Activated CD4-positive, alpha-beta T cell treated with anti-CD3 and anti-CD28 coated beads for 36 hours (primary cell): ENCODE data around the gene EPB41L4B. TPM values are rescaled to one million over a fixed set of nuclear protein-coding genes. Genes with fewer than 3 reads are reported as not detected.

Experiments
- ATAC-seq: fragments of 200-7000 bp; cut with Tn5 transposase; one replicate; pipeline ENCODE4 v1.10.0; 2021; ENCODE audit warnings: mild to moderate bottlenecking, moderate library complexity
- CTCF ChIA-PET: fragments of 350-600 bp; sonication (Branson Sonifier 250); formaldehyde crosslinking; loops from one replicate; lab custom pipeline; 2021; ENCODE audit warnings: antibody characterized with exemption; lab: Charles Lee
- POLR2A ChIA-PET: fragments of 350-600 bp; sonication (Branson Sonifier 250); formaldehyde crosslinking; loops from one replicate; lab custom pipeline; 2021; ENCODE audit warnings: antibody characterized with exemption, inconsistent platforms; lab: Charles Lee
- DNase-seq: peaks from one replicate; pipeline ENCODE4 v3.0.0-alpha.2; 2020
- H3K27ac Mint-ChIP-seq: one replicate; pipeline ENCODE4 v1.8.0; 2021; ENCODE audit warnings: mixed read lengths
- H3K27me3 Mint-ChIP-seq: one replicate; pipeline ENCODE4 v1.8.0; 2021; ENCODE audit warnings: mixed read lengths
- H3K36me3 Mint-ChIP-seq: one replicate; pipeline ENCODE4 v1.8.0; 2021; ENCODE audit warnings: low read depth, mixed read lengths
- H3K4me1 Mint-ChIP-seq: one replicate; pipeline ENCODE4 v1.8.0; 2021; ENCODE audit warnings: mixed read lengths
- H3K4me3 Mint-ChIP-seq: one replicate; pipeline ENCODE4 v1.8.0; 2021; ENCODE audit warnings: mild to moderate bottlenecking, moderate library complexity, mixed read lengths
- H3K9me3 Mint-ChIP-seq: one replicate; pipeline ENCODE4 v1.8.0; 2021; ENCODE audit warnings: low read depth, mixed read lengths
- intact Hi-C, 2 experiments: fragments of 100-400 bp; cut with DNase I in 1 of 2; cut with micrococcal nuclease in 1 of 2; formaldehyde crosslinking; loops; one replicate each; pipeline versions ENCODE4 v1.14.2 to v1.15.1; 2022 to 2024; cut with DNase I, micrococcal nuclease
- total RNA-seq, 2 experiments: library from RNA; stranded (reverse); gene quantifications; one replicate each; pipeline ENCODE4 v1.2.3, GENCODE V29; 2021

EPB41L4B gene
- total RNA-seq, 2 experiments from 2014 or later, result 0.23 to 0.33 TPM

DNA sequence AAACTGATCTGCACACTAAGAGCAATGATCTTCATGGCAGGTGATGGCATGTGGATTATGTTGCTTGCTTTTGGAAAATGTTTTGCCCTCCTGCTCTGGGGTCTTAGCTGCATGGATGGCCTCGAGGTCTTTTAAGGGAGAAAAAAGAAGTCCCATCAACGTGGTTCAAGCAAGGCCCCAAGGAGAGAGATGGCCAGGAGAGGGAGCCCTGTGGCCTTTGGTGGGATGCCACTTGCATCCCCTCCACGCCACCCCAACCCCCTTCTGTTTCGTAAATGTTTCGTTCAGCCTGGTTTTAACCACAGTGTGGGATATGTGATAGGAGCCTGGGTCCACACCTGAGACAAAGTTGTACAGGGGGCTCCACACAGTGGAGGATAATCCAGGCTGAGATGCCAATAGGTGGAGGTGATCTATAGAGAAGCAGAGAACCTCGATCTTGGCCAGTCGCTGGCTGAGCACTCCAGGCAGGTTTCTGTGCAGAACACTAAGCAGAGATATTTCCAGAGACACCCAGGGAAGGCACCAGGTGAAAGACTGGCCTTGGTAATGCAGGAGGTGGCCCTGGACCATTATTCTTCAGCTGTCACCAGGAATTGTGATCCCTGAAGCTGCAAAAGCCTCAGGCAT, 128.0 kb downstream of the EPB41L4B start:
- ChIA-PET CTCF (interaction anchor here (1.1 to 1.3 kb wide), 3 partner anchors 12 to 132 kb away, joined by 3 to 6 read pairs (median 4); no protein-coding TSS in a partner anchor), POLR2A (interaction anchor here (0.8 kb wide), 1 partner anchor 9 kb away, joined by 4 read pairs; no protein-coding TSS in a partner anchor)
- no peak overlapping the region for H3K4me3 Mint-ChIP-seq
- intact Hi-C loops, result no loop called here
- no peaks in the 10 kb centered on the region for H3K9me3 Mint-ChIP-seq
- H3K4me1 Mint-ChIP-seq, result no peaks in the 10 kb centered on the region
- peak; percentile 16 for DNase-seq
- ATAC-seq, result no peak
- H3K27ac Mint-ChIP-seq, result no peak overlapping the region
- peaks cover 4% of the 10 kb centered on the region for H3K27me3 Mint-ChIP-seq
- H3K36me3 Mint-ChIP-seq, result no peaks in the 10 kb centered on the region

DNA sequence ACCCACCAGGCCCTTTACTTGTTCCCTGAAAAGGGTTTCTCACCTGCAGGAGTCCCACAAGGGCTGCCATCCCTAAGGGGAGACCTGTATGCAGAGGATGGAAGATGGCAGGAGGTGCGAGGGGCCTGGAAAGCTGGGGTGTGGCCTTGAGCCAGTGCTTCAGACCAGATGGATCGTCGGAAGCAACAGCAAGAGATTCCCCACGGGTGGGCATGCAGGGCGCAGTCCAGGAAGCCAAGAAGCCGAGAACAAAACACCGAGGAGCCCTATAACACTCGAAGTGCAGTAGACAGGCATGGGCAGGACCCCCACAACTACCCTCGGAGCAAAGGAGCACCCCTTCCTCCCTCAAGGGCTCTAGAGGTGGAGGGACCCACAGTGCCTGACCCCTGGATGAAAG, 129.1 kb downstream of the EPB41L4B start:
- POLR2A ChIA-PET, result no interaction called here
- Mint-ChIP-seq H3K4me3 (no peak overlapping the region), H3K9me3 (no peaks in the 10 kb centered on the region), H3K27ac (no peak overlapping the region), H3K27me3 (peaks cover 4% of the 10 kb centered on the region), H3K36me3 (no peaks in the 10 kb centered on the region), H3K4me1 (no peaks in the 10 kb centered on the region)
- DNase-seq (no peak), ATAC-seq (no peak)
- intact Hi-C loops, result no loop called here
- CTCF ChIA-PET, result interaction anchor here (1.1 to 1.3 kb wide), 2 partner anchors 13 to 18 kb away, joined by 3 to 4 read pairs; no protein-coding TSS in a partner anchor

- Mint-ChIP-seq H3K4me1 (no peaks in the 10 kb centered on the region), H3K27ac (no peak overlapping the region), H3K9me3 (no peaks in the 10 kb centered on the region), H3K27me3 (peaks cover 4% of the 10 kb centered on the region), H3K4me3 (no peak overlapping the region), H3K36me3 (no peaks in the 10 kb centered on the region)
- CTCF ChIA-PET, result interaction anchor here (0.6 kb wide), 1 partner anchor 152 kb away, joined by 3 read pairs; no protein-coding TSS in a partner anchor
- intact Hi-C loops, result no loop called here
- ATAC-seq, result no peak
- POLR2A ChIA-PET, result no interaction called here
- DNase-seq, result no peak
Measured at GRCh38 chr9:109190151-109190550, 130.7 kb downstream of the EPB41L4B start.

GRCh38 chr9:109186857-109187520, 133.9 kb downstream of the EPB41L4B start:
- Mint-ChIP-seq H3K4me3 (no peak overlapping the region), H3K9me3 (no peaks in the 10 kb centered on the region), H3K4me1 (peaks cover 2% of the 10 kb centered on the region), H3K27me3 (peaks cover 7% of the 10 kb centered on the region), H3K36me3 (no peaks in the 10 kb centered on the region), H3K27ac (no peak overlapping the region)
- POLR2A ChIA-PET, result no interaction called here
- no peak for ATAC-seq
- intact Hi-C loops, result no loop called here
- CTCF ChIA-PET, result no interaction called here
- no peak for DNase-seq

- Mint-ChIP-seq H3K4me3 (no peak overlapping the region), H3K36me3 (no peaks in the 10 kb centered on the region), H3K27me3 (peaks cover 14% of the 10 kb centered on the region), H3K9me3 (no peaks in the 10 kb centered on the region), H3K4me1 (peaks cover 13% of the 10 kb centered on the region), H3K27ac (no peak overlapping the region)
- peak; percentile 48 for DNase-seq
- intact Hi-C loops, result loop anchor here (1.0 to 5.0 kb wide), 6 partner anchors 66 to 284 kb away; partner anchors contain the start of genes CTNNAL1 (in 2 of the 2), EPB41L4B (in 1 of the 2) and TMEM245 (in 1 of the 2)
- POLR2A ChIA-PET, result interaction anchor here (0.5 to 0.6 kb wide), 2 partner anchors 10 to 174 kb away, joined by 3 to 4 read pairs; no protein-coding TSS in a partner anchor
- CTCF ChIA-PET, result interaction anchor here (0.7 to 0.8 kb wide), 2 partner anchors 31 to 130 kb away, joined by 3 read pairs; no protein-coding TSS in a partner anchor
- no peak for ATAC-seq
Measured at GRCh38 chr9:109182940-109183798, 137.7 kb downstream of the EPB41L4B start.

- Mint-ChIP-seq H3K36me3 (no peaks in the 10 kb centered on the region), H3K27ac (no peak overlapping the region), H3K4me1 (peaks cover 13% of the 10 kb centered on the region), H3K27me3 (peaks cover 14% of the 10 kb centered on the region), H3K4me3 (no peak overlapping the region), H3K9me3 (no peaks in the 10 kb centered on the region)
- ChIA-PET CTCF (no interaction called here), POLR2A (interaction anchor here (0.6 kb wide), 1 partner anchor 173 kb away, joined by 3 read pairs; no protein-coding TSS in a partner anchor)
- no peak for DNase-seq
- ATAC-seq, result no peak
- intact Hi-C loops, result loop anchor here (5.0 kb wide), 5 partner anchors 65 to 285 kb away; partner anchors contain the start of genes CTNNAL1 (in 2 of the 2) and TMEM245 (in 1 of the 2)
Measured at GRCh38 chr9:109182550-109182939, 138.3 kb downstream of the EPB41L4B start.

DNA sequence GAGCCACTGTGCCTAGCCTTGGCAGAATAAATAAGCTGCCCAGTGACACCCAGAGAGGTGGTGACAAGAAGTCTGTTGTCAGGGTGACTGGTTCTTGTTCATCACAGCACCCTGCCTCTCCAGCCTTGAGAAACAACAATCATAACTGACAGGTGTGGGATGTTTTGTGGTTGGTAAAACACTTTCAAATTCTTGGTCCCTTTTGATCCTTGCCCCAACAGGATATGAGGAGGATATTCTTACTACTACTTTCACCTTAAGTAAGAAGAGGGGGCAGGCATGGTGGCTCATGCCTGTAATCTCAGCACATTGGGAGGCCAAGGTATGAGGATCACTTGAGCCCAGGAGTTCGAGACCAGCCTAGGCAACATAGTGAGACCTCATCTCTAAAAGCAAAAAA, 139.6 kb downstream of the EPB41L4B start:
- no peaks in the 10 kb centered on the region for H3K36me3 Mint-ChIP-seq
- ChIA-PET CTCF (interaction anchor here (0.6 to 1.2 kb wide), 3 partner anchors 25 to 156 kb away, joined by 3 to 5 read pairs (median 3); no protein-coding TSS in a partner anchor), POLR2A (interaction anchor here (0.6 to 1.5 kb wide), 2 partner anchors 61 to 67 kb away, joined by 3 to 4 read pairs; partner anchors contain the start of gene TMEM245)
- intact Hi-C loops, result loop anchor here (1.0 to 5.0 kb wide), 9 partner anchors 61 to 295 kb away; partner anchors contain the start of genes CTNNAL1 (in 2 of the 2), ABITRAM (in 1 of the 2), ELP1 (in 1 of the 2) and TMEM245 (in 1 of the 2)
- H3K27ac Mint-ChIP-seq, result no peak overlapping the region
- peak; percentile 70 for DNase-seq
- no peak overlapping the region for H3K4me3 Mint-ChIP-seq
- peaks cover 14% of the 10 kb centered on the region for H3K27me3 Mint-ChIP-seq
- H3K4me1 Mint-ChIP-seq, result peaks cover 13% of the 10 kb centered on the region
- no peaks in the 10 kb centered on the region for H3K9me3 Mint-ChIP-seq
- ATAC-seq, result peak; percentile 98

- POLR2A ChIA-PET, result interaction anchor here (0.6 to 1.5 kb wide), 2 partner anchors 60 to 171 kb away, joined by 3 read pairs; partner anchors contain the start of gene TMEM245
Measured at GRCh38 chr9:109179801-109180523, 140.9 kb downstream of the EPB41L4B start.

DNA sequence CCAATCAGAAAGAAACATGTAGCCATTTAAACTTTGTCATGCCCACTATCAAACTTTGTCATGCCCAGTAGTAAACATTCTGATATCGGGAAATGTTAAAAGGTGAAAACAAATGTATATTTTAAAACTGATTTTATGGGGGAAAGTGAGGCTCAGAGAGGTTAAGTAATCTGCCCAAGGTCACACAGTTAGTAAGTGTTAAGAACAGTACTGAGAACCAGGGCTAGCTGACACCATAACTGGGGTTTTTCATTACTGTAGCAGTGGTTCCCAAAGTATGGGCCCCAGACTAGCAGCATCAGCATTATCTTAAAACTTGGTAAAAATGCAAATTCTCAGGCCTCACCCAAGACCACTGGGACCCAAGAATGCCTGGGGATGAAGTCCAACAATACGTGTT, 143.9 kb downstream of the EPB41L4B start:
- no peaks in the 10 kb centered on the region for H3K9me3 Mint-ChIP-seq
- no peak overlapping the region for H3K4me3 Mint-ChIP-seq
- no peak overlapping the region for H3K27ac Mint-ChIP-seq
- ATAC-seq, result no peak
- intact Hi-C loops, result no loop called here
- H3K27me3 Mint-ChIP-seq, result peaks cover 13% of the 10 kb centered on the region
- ChIA-PET CTCF (no interaction called here), POLR2A (no interaction called here)
- H3K4me1 Mint-ChIP-seq, result peaks cover 12% of the 10 kb centered on the region
- DNase-seq, result no peak
- no peaks in the 10 kb centered on the region for H3K36me3 Mint-ChIP-seq

More at GRCh38 chr9:109179801-109180523, 140.9 kb downstream of the EPB41L4B start:
- CTCF ChIA-PET, result interaction anchor here (1.2 kb wide), 2 partner anchors 26 to 73 kb away, joined by 3 to 5 read pairs; no protein-coding TSS in a partner anchor
- Mint-ChIP-seq H3K9me3 (no peaks in the 10 kb centered on the region), H3K4me3 (no peak overlapping the region), H3K27ac (no peak overlapping the region), H3K36me3 (no peaks in the 10 kb centered on the region), H3K27me3 (peaks cover 14% of the 10 kb centered on the region), H3K4me1 (peaks cover 13% of the 10 kb centered on the region)
- DNase-seq, result no peak
- no peak for ATAC-seq
- intact Hi-C loops, result loop anchor here (2.0 to 5.0 kb wide), 6 partner anchors 63 to 287 kb away; partner anchors contain the start of genes CTNNAL1 (in 2 of the 2) and TMEM245 (in 1 of the 2)

DNA sequence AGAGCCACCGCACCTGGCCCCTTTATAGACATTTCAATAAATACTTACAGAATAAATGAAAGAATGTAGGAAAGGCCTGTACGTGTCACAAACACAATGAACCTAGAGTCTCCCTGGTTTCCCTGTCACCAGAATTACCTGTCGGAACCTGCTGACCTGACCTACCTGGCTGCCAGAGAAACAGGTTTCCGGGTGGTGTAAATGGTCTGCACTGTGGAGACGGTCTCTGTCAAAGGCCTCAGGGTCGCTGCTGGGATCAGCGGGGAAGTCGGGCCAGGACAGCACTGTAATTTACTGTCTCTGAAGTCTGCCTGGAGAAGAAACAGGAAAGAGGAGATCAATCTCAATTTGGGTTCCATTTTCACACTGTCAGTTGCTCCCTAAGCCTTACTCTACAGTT, 144.5 kb downstream of the EPB41L4B start:
- CTCF ChIA-PET, result no interaction called here
- H3K4me3 Mint-ChIP-seq, result no peak overlapping the region
- H3K27ac Mint-ChIP-seq, result no peak overlapping the region
- DNase-seq (no peak), ATAC-seq (no peak)
- POLR2A ChIA-PET, result no interaction called here
- peaks cover 9% of the 10 kb centered on the region for H3K4me1 Mint-ChIP-seq
- H3K27me3 Mint-ChIP-seq, result peaks cover 15% of the 10 kb centered on the region
- no peaks in the 10 kb centered on the region for H3K9me3 Mint-ChIP-seq
- intact Hi-C loops, result no loop called here
- H3K36me3 Mint-ChIP-seq, result no peaks in the 10 kb centered on the region
